Ascending aorta (tissue), 2 donors: ENCODE results near the gene PCBP3. TPM values are rescaled to one million over a fixed set of nuclear protein-coding genes. Genes with fewer than 3 reads are reported as not detected.
"Not testable (repeated sequence)": the region's sequence is repeated elsewhere in the genome, so short reads cannot be mapped to it uniquely, and the experiment has no call there.

ENCODE experiments used
- DNase-seq, 2 donors: peaks; one replicate each; pipeline ENCODE4 v3.0.0-alpha.2; 2019; ENCODE audit warnings: low spot score in 2 of 2
- H3K27ac ChIP-seq, 2 donors: fragments of 200-600 bp; sonication (generic); one replicate each; pipeline ENCODE4 v1.5.1; 2016 to 2017; ENCODE audit warnings: mild to moderate bottlenecking in 1 of 2
- H3K27me3 ChIP-seq: fragments of 200-600 bp; sonication (generic); one replicate; pipeline ENCODE4 v1.5.1; 2017
- H3K36me3 ChIP-seq, 2 donors: fragments of 200-600 bp; sonication (generic); one replicate each; pipeline ENCODE4 v1.5.1; 2016
- H3K4me1 ChIP-seq, 2 donors: fragments of 200-600 bp; sonication (generic); one replicate each; pipeline ENCODE4 v1.5.1; 2016 to 2017; ENCODE audit warnings: mild to moderate bottlenecking in 1 of 2
- H3K4me3 ChIP-seq, 2 donors: fragments of 200-600 bp; sonication (generic); one replicate each; pipeline ENCODE4 v1.5.1; 2016 to 2017; ENCODE audit warnings: mild to moderate bottlenecking in 1 of 2
- H3K9me3 ChIP-seq, 2 donors: fragments of 200-600 bp; sonication (generic); one replicate each; pipeline ENCODE4 v1.5.1; 2016
- intact Hi-C: fragments of 100-400 bp; cut with DNase I; formaldehyde crosslinking; loops from one replicate; pipeline ENCODE4 v1.15.1; 2023
- total RNA-seq: library from RNA; depleted of rRNA; stranded (reverse); fragments of >200 nt; gene quantifications from one replicate; pipeline ENCODE4 v1.1.0, GENCODE V29; 2016
- TF ChIP-seq, protein P1 (sequence below), 3 experiments: fragments of 200-600 bp in 2 of 3; fragments of 450-650 bp in 1 of 3; sonication (generic) in 2 of 3; IDR thresholded peaks; one replicate each; pipeline ENCODE4 v1.5.1; 2016 to 2019; ENCODE audit warnings: antibody characterized with exemption in 3 of 3, mild to moderate bottlenecking in 1 of 3, moderate library complexity in 1 of 3

PCBP3 gene
- total RNA-seq, 1 donor from 2014 or later = not detected

GRCh38 chr21:45973475-45974072 lies 330.0 kb downstream of the PCBP3 start:
- no peaks in the 10 kb centered on the region for H3K27me3 ChIP-seq
- peaks cover 35 to 42% of the 10 kb centered on the region in 2 donors for H3K4me1 ChIP-seq
- H3K36me3 ChIP-seq = no peaks in the 10 kb centered on the region
- H3K4me3 ChIP-seq = peak overlapping the region; percentile 39 to 75
- H3K9me3 ChIP-seq = no peaks in the 10 kb centered on the region
- TF ChIP-seq, protein P1, sequence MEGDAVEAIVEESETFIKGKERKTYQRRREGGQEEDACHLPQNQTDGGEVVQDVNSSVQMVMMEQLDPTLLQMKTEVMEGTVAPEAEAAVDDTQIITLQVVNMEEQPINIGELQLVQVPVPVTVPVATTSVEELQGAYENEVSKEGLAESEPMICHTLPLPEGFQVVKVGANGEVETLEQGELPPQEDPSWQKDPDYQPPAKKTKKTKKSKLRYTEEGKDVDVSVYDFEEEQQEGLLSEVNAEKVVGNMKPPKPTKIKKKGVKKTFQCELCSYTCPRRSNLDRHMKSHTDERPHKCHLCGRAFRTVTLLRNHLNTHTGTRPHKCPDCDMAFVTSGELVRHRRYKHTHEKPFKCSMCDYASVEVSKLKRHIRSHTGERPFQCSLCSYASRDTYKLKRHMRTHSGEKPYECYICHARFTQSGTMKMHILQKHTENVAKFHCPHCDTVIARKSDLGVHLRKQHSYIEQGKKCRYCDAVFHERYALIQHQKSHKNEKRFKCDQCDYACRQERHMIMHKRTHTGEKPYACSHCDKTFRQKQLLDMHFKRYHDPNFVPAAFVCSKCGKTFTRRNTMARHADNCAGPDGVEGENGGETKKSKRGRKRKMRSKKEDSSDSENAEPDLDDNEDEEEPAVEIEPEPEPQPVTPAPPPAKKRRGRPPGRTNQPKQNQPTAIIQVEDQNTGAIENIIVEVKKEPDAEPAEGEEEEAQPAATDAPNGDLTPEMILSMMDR (IDR thresholded peaks at IDR 0.05) = peak; percentile 73 to 81 (median 79)
- H3K27ac ChIP-seq = peak overlapping the region; percentile 98 to 99
- peak in 1 of 2 donors; percentile 93 for DNase-seq
- intact Hi-C loops = loop anchor here (1.0 to 10.0 kb wide), 3 partner anchors 83 to 311 kb away; partner anchors contain the start of genes COL6A2, MCM3AP and YBEY

DNA sequence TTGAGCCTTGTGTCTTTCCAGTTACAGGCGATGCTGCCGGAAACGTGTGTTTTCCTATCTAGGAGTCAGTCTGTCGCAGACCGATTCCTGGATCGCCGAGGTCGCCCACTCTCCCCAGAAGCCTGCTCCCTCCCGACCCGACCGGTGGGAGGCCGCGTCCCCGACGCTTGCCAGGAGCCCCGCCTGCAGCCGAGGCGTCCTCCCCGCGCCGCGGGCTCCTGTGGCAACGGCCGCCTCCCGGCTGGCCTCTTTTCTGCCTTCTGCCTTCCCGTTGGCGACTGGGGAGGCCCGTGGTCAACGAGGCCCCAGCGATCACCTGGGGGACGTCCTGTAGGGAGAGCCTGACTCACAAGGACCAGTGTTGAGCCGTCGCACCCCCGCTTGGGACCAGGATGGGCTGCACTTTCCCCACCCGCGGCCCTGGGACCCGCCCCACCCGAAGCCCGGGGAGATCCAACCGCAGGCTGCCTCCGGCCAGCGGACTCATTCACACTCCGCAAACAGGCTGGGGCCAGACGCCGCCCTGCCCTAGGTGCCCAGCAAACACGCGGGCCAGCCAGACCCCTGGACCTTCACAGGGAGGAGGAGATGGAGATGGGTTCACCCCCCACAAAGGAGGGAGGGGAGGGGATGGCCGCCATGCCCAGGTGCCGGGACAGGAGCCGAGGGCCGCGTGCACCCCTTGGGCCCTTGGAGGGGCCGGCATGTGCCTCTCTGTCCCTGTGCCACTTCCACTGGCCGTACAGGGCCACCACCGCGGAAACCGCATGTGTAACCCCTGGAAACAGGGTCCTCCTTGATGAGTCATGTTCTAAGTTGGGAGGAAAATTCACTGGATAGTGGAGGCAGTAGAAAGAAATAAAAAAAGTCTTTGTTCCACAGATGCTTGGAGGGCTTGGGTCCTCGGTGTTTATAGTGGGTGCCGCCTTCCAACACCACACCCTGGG lies 330.8 kb downstream of the PCBP3 start:
- Histone ChIP-seq H3K36me3 (no peaks in the 10 kb centered on the region), H3K4me3 (peak overlapping the region; percentile 39 to 75), H3K27ac (peak overlapping the region; percentile 98 to 99), H3K9me3 (no peaks in the 10 kb centered on the region), H3K27me3 (no peaks in the 10 kb centered on the region), H3K4me1 (peaks cover 38 to 44% of the 10 kb centered on the region in 2 donors)
- TF ChIP-seq, protein P1 (IDR thresholded peaks at IDR 0.05) = no peak
- intact Hi-C loops = loop anchor here (1.0 to 10.0 kb wide), 3 partner anchors 82 to 310 kb away; partner anchors contain the start of genes COL6A2, MCM3AP and YBEY
- DNase-seq = peak in 1 of 2 donors; percentile 87

DNA sequence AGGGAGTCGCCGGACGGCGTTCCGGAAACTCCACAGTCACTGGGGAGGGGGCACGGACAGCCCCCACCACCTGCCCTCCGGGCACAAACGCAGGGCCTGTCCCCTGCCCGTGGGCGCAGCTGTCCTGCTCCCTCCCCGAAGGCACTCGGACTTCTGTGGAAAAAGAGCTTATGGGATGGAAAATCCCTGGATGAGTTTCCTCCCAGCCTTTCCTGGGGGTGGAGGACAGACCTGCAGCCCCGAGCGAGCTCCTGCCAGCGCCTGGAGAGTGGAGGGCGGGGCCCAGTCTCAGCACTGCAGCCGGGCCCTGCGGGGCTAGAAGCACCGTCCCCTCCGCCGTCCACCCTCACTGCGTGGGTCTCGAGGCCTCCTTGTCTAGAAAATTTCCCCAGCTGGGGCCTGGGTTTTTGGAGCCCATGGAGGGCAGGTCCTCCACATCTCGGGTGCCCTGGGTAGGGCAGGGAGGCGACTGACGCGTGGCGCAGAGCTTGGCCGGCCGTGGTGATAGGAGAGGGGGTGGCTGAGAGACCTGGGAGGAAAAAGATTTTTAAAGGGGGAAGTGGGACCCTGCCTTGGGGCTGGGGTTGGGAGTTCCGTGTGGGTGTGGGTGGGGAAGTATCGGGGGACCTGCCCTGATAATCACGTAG lies 331.6 kb downstream of the PCBP3 start:
- Histone ChIP-seq H3K4me1 (peaks cover 38 to 44% of the 10 kb centered on the region in 2 donors), H3K36me3 (no peaks in the 10 kb centered on the region), H3K9me3 (no peaks in the 10 kb centered on the region), H3K27me3 (no peaks in the 10 kb centered on the region), H3K4me3 (peak overlapping the region; percentile 39 to 75), H3K27ac (peak overlapping the region; percentile 98 to 99)
- intact Hi-C loops = loop anchor here (2.0 to 10.0 kb wide), 2 partner anchors 82 to 310 kb away; partner anchors contain the start of genes MCM3AP and YBEY
- DNase-seq = peak in 1 of 2 donors; percentile 86
- TF ChIP-seq, protein P1 (IDR thresholded peaks at IDR 0.05) = no peak

DNA sequence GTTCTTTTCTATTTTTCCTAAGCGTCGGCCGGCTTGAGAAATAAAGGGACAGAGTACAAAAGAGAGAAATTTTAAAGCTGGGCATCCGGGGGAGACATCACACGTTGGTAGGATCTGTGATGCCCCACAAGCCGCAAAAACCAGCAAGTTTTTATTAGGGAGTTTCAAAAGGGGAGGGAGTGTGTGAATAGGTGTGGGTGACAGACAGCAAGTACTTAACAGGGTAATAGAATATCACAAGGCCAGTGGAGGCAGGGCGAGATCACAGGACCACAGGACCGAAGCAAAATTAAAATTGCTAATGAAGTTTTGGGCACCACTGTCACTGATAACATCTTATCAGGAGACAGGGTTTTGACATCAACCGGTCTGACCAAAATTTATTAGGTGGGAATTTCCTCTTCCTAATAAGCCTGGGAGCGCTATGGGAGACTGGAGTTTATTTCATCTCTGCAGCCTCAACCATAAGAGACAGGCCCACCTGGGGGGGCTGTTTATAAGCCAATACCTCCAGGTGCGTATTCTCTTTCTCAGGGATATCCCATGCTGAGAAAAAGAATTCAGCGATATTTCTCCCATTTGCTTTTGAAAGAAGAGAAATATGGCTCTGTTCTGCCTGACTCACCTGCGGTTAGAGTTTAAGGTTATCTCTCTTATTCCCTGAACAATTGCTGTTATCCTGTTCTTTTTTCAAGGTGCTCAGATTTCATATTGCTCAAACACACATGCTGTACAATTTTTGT lies 332.3 kb downstream of the PCBP3 start:
- not testable (repeated sequence) for H3K27me3 ChIP-seq, H3K4me3 ChIP-seq, H3K9me3 ChIP-seq, H3K36me3 ChIP-seq
- Histone ChIP-seq H3K27ac (peak overlapping the region; percentile 98 to 99), H3K4me1 (peaks cover 35 to 44% of the 10 kb centered on the region in 2 donors)
- intact Hi-C loops = loop anchor here (2.0 to 10.0 kb wide), 2 partner anchors 81 to 309 kb away; partner anchors contain the start of genes MCM3AP and YBEY
- peak in 1 of 2 donors; percentile 54 for DNase-seq

GRCh38 chr21:45976701-45977311 lies 333.3 kb downstream of the PCBP3 start:
- H3K27me3 ChIP-seq = no peaks in the 10 kb centered on the region
- H3K9me3 ChIP-seq = no peaks in the 10 kb centered on the region
- H3K4me1 ChIP-seq = peaks cover 25 to 38% of the 10 kb centered on the region in 2 donors
- intact Hi-C loops = loop anchor here (10.0 kb wide), 1 partner anchor 308 kb away; the partner anchor contains the start of genes MCM3AP and YBEY
- TF ChIP-seq, protein P1 (IDR thresholded peaks at IDR 0.05) = no peak
- peak in 1 of 2 donors; percentile 56 for DNase-seq
- H3K36me3 ChIP-seq = no peaks in the 10 kb centered on the region
- H3K27ac ChIP-seq = peak overlapping the region; percentile 67 to 83
- H3K4me3 ChIP-seq = no peak overlapping the region
